OCI-LY7 (cell line): ENCODE data around the gene C1orf50. TPM values are rescaled to one million over a fixed set of nuclear protein-coding genes. Genes with fewer than 3 reads are reported as not detected.

Source experiments
- BruUV-seq: library from RNA; stranded (reverse); fragments of 400-500 nt; replicated peaks from 2 replicates; lab custom pipeline; 2021; lab: Mats Ljungman, UMichigan
- CTCF ChIA-PET: fragments of 300-600 bp; sonication (Branson Sonifier 250); formaldehyde crosslinking; loops from one replicate; lab custom pipeline; 2022; ENCODE audit warnings: antibody characterized with exemption; ENCODE audit not compliant: unreplicated experiment; lab: Charles Lee
- POLR2A ChIA-PET: fragments of 300-600 bp; sonication (Branson Sonifier 250); formaldehyde crosslinking; loops from one replicate; lab custom pipeline; 2022; ENCODE audit warnings: antibody characterized with exemption; lab: Charles Lee
- DNase-seq: peaks from one replicate; pipeline ENCODE4 v3.0.0-alpha.2; 2015; ENCODE audit warnings: low spot score
- H2AFZ ChIP-seq: fragments of 200-600 bp; sonication (generic), shearing (Covaris generic); 2 replicates; pipeline ENCODE4 v1.6.1; 2014; ENCODE audit warnings: mild to moderate bottlenecking, antibody characterized with exemption, low read length, moderate library complexity
- H3K27ac ChIP-seq: fragments of 200-600 bp; sonication (generic); 2 replicates; pipeline ENCODE4 v1.5.1; 2014; ENCODE audit warnings: mixed run types, low read depth, mild to moderate bottlenecking, moderate library complexity, low read length, inconsistent platforms; ENCODE audit not compliant: poor library complexity, severe bottlenecking
- H3K36me3 ChIP-seq: fragments of 200-600 bp; sonication (generic); 2 replicates; pipeline ENCODE4 v1.6.1; 2014; ENCODE audit warnings: mild to moderate bottlenecking, antibody characterized with exemption, low read length, moderate library complexity, mixed read lengths; ENCODE audit not compliant: insufficient read depth
- H3K4me1 ChIP-seq: fragments of 200-600 bp; sonication (generic); 2 replicates; pipeline ENCODE4 v1.5.1; 2014; ENCODE audit warnings: mild to moderate bottlenecking, low read length; ENCODE audit not compliant: insufficient read depth, poor library complexity, severe bottlenecking
- H3K4me2 ChIP-seq: fragments of 200-600 bp; sonication (generic); 2 replicates; pipeline ENCODE4 v1.6.1; 2014; ENCODE audit warnings: mild to moderate bottlenecking, low read length
- H3K4me3 ChIP-seq: fragments of 200-600 bp; sonication (generic); 2 replicates; pipeline ENCODE4 v1.5.1; 2014; ENCODE audit warnings: mild to moderate bottlenecking, low read depth, low read length; ENCODE audit not compliant: poor library complexity, severe bottlenecking
- H3K79me2 ChIP-seq: fragments of 200-600 bp; sonication (generic); 2 replicates; pipeline ENCODE4 v1.6.1; 2016; ENCODE audit warnings: low read depth, mild to moderate bottlenecking, low read length, moderate library complexity, mixed read lengths; ENCODE audit not compliant: insufficient read depth
- H3K9me2 ChIP-seq: fragments of 200-600 bp; sonication (generic); 2 replicates; pipeline ENCODE4 v1.6.1; 2016; ENCODE audit warnings: mild to moderate bottlenecking, low read length, mixed read lengths; ENCODE audit not compliant: insufficient read depth
- H3K9me3 ChIP-seq: fragments of 200-600 bp; sonication (generic); 2 replicates; pipeline ENCODE4 v1.6.1; 2014; ENCODE audit warnings: mild to moderate bottlenecking, mixed run types, low read length, mixed read lengths
- H4K20me1 ChIP-seq: fragments of 200-600 bp; sonication (generic); 2 replicates; pipeline ENCODE4 v1.6.1; 2014; ENCODE audit warnings: mild to moderate bottlenecking, antibody characterized with exemption, low read length, moderate library complexity, mixed read lengths; ENCODE audit not compliant: insufficient read depth
- EZH2phosphoT487 ChIP-seq: fragments of 200-600 bp; sonication (generic); IDR thresholded peaks from 2 replicates; pipeline ENCODE4 v1.6.1; 2018; ENCODE audit warnings: low read depth, borderline replicate concordance, mild to moderate bottlenecking, mixed run types, antibody characterized with exemption, low read length, moderate library complexity, mixed read lengths
- intact Hi-C: fragments of 100-400 bp; cut with micrococcal nuclease; formaldehyde crosslinking; loops from one replicate; pipeline ENCODE4 v1.10.0; 2022; ENCODE audit not compliant: unreplicated experiment
- total RNA-seq, 2 experiments: library from RNA; depleted of rRNA in 1 of 2; stranded (reverse); fragments of >200 nt in 1 of 2; shearing (Covaris generic) in 1 of 2; gene quantifications; 2 replicates each; pipeline ENCODE4 v1.2.3, GENCODE V29; 2014 to 2022
- TF ChIP-seq, protein P1 (sequence below): fragments of 200-600 bp; sonication (generic); conservative IDR thresholded peaks from 2 replicates; pipeline ENCODE4 v1.5.1; 2014; ENCODE audit warnings: mild to moderate bottlenecking, antibody characterized with exemption, low read length, moderate library complexity, mixed read lengths

C1orf50 gene
- total RNA-seq, 2 experiments from 2014 or later, result 3.2 to 9.9 TPM

DNA sequence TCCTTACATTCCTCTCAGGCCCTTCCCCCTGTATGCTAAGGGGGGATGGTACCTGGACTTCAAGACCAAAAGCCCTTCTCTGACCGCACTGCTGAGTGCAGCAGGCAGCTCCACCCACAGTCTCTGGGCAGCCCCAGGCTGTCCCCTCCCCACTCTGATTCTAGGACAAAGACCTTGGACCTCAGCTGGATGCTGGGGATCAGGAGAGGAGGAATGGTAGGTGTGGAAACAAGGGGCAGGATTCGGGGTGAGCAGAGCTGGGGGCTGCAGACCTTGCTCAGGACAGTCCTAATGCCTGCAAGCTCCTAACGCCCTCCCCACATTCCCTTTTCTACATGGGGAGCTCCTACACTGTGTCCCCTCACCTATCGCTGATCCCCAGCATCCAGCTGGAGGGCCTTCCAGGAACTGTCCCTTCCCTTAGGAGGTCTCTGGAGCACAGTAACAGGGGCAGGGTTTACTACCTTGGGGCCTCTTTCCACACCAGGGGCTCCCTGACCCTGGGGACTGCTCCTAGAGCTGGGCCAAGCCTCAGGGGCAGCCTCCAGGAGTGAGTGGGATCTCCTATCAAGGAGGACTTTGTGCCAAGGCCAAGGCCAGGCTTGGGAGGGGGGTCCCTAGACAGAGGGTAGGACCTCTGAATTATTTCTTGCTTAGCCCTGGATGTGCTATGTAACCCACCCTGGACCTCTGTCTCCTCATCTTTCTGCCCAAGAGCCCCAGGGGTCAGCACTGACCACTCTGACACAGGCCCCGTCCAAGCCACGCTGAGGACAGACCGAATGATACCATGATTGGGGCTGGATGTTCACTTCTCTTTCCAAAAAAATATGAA lies 32.6 kb upstream of the C1orf50 start:
- H3K9me3 ChIP-seq, result no peaks in the 10 kb centered on the region
- TF ChIP-seq, protein P1, sequence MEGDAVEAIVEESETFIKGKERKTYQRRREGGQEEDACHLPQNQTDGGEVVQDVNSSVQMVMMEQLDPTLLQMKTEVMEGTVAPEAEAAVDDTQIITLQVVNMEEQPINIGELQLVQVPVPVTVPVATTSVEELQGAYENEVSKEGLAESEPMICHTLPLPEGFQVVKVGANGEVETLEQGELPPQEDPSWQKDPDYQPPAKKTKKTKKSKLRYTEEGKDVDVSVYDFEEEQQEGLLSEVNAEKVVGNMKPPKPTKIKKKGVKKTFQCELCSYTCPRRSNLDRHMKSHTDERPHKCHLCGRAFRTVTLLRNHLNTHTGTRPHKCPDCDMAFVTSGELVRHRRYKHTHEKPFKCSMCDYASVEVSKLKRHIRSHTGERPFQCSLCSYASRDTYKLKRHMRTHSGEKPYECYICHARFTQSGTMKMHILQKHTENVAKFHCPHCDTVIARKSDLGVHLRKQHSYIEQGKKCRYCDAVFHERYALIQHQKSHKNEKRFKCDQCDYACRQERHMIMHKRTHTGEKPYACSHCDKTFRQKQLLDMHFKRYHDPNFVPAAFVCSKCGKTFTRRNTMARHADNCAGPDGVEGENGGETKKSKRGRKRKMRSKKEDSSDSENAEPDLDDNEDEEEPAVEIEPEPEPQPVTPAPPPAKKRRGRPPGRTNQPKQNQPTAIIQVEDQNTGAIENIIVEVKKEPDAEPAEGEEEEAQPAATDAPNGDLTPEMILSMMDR, result no peak
- no peak for TF ChIP-seq EZH2phosphoT487
- no peaks in the 10 kb centered on the region for H3K79me2 ChIP-seq
- DNase-seq, result no peak
- ChIA-PET CTCF (no interaction called here), POLR2A (interaction anchor here (0.6 kb wide), 1 partner anchor 11 kb away, joined by 3 read pairs; no protein-coding TSS in a partner anchor)
- no peak overlapping the region for H3K27ac ChIP-seq
- H3K36me3 ChIP-seq, result no peaks in the 10 kb centered on the region
- BruUV-seq, result no TSS peak
- H3K4me3 ChIP-seq, result no peak overlapping the region
- H2AFZ ChIP-seq, result no peak overlapping the region
- H3K4me1 ChIP-seq, result peaks cover 11% of the 10 kb centered on the region
- intact Hi-C loops, result no loop called here
- no peaks in the 10 kb centered on the region for H3K9me2 ChIP-seq
- no peak overlapping the region for H3K4me2 ChIP-seq
- no peaks in the 10 kb centered on the region for H4K20me1 ChIP-seq

DNA sequence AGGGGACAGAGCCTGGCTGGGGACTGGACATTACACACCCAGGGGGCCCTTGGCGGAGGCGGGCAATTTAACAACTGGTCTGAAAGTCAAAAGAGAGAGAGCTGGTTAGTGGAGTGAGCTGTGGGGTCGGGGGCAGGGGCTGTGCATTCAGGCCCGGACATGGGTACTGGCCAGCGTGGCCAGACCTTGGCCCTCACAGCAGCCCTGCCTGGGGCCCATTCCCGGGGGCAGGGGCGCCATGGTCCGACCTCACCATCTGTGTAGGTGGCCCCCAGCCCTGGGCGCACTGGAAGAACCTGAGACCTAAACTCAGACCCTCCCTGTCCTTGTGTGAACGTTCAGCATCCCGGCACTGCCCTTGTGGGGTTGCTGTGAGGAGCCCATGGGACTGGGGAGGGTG lies 32.0 kb upstream of the C1orf50 start:
- ChIA-PET CTCF (no interaction called here), POLR2A (interaction anchor here (0.6 kb wide), 1 partner anchor 370 kb away, joined by 3 read pairs; no protein-coding TSS in a partner anchor)
- intact Hi-C loops, result no loop called here
- H3K4me3 ChIP-seq, result no peak overlapping the region
- H3K79me2 ChIP-seq, result no peaks in the 10 kb centered on the region
- H3K27ac ChIP-seq, result no peak overlapping the region
- no peaks in the 10 kb centered on the region for H3K36me3 ChIP-seq
- no peak for DNase-seq
- peaks cover 11% of the 10 kb centered on the region for H3K4me1 ChIP-seq
- no peak overlapping the region for H2AFZ ChIP-seq
- H3K4me2 ChIP-seq, result no peak overlapping the region
- H3K9me2 ChIP-seq, result no peaks in the 10 kb centered on the region
- H4K20me1 ChIP-seq, result no peaks in the 10 kb centered on the region
- no TSS peak for BruUV-seq
- no peaks in the 10 kb centered on the region for H3K9me3 ChIP-seq
- TF ChIP-seq EZH2phosphoT487, result no peak
- TF ChIP-seq, protein P1, result no peak
